Measurements from ENCODE around the gene OTOG. TPM values are rescaled to one million over a fixed set of nuclear protein-coding genes. Genes with fewer than 3 reads are reported as not detected.

The OTOG gene
- total and polyA plus RNA-seq, 2 donors (not counting 3 experiments of a cell fraction or from before 2014, with no cell fraction given), result not detected

GRCh38 chr11:17629113-17629512 is 82.1 kb downstream of the OTOG start:
- CTCF ChIA-PET, result no interaction called here
- BruUV-seq (replicated peaks), result no TSS peak

More at GRCh38 chr11:17629113-17629512, 82.1 kb downstream of the OTOG start:
- Histone ChIP-seq H3K4me3 (replicated peaks in 1 of 3; ENCODE audit: insufficient read depth in 1 of 3, low read depth in 1 of 3, low read length in 3 of 3) (no peak overlapping the region), H2AFZ (ENCODE audit: low read depth, low read length) (no peak overlapping the region), H3K9me1 (replicated peaks; ENCODE audit: control insufficient read depth, extremely low read depth, insufficient read depth, low read length) (no peaks in the 10 kb centered on the region), H3K27ac (ENCODE audit: insufficient read depth, low read depth, low read length) (no peak overlapping the region), H3K36me3 (ENCODE audit: control insufficient read depth in 2 of 2, extremely low read depth in 1 of 2, insufficient read depth in 2 of 2, low read length in 2 of 2) (no peaks in the 10 kb centered on the region), H3K4me2 (ENCODE audit: insufficient read depth, low read length) (no peak overlapping the region), H3K4me1 (ENCODE audit: control insufficient read depth, extremely low read depth, insufficient read depth, low read length) (no peaks in the 10 kb centered on the region), H3K27me3 (ENCODE audit: control insufficient read depth in 2 of 2, insufficient read depth in 2 of 2, low read length in 2 of 2) (peaks cover 1 to 5% of the 10 kb centered on the region in 2 experiments), H4K20me1 (replicated peaks; ENCODE audit: control insufficient read depth, extremely low read depth, insufficient read depth, low read length) (no peaks in the 10 kb centered on the region), H3K9ac (replicated peaks; ENCODE audit: extremely low read depth, insufficient read depth, low read length) (no peak overlapping the region), H3K9me3 (replicated peaks; ENCODE audit: control insufficient read depth, insufficient read depth, low read length) (no peaks in the 10 kb centered on the region), H3K79me2 (ENCODE audit: control insufficient read depth, insufficient read depth, low read length) (no peaks in the 10 kb centered on the region)
- dilution Hi-C loops (cut with MboI; ENCODE audit: extremely low pct_ligation_motif_present, low sequenced_read_pairs), result no loop called here
- no peak for DNase-seq (ENCODE audit: low read depth, low spot score)
- POLR2A ChIA-PET, result no interaction called here
- FAIRE-seq, result no peak
- TF ChIP-seq CTCF (IDR thresholded peaks at IDR 0.05; ENCODE audit: extremely low read depth in 1 of 2, insufficient read depth in 1 of 2, low read depth in 1 of 2, low read length in 2 of 2) (no peak), POLR2A (IDR thresholded peaks at IDR 0.05; ENCODE audit: low read depth, low read length) (no peak), JUN (IDR thresholded peaks at IDR 0.05; ENCODE audit: borderline replicate concordance, insufficient read depth, insufficient read length, low read depth) (no peak), MYC (IDR thresholded peaks at IDR 0.05; ENCODE audit: low read depth, low read length) (no peak), MAX (IDR thresholded peaks at IDR 0.05; ENCODE audit: insufficient read depth, insufficient read length) (no peak), POLR2AphosphoS5 (IDR thresholded peaks at IDR 0.05; ENCODE audit: insufficient read depth, low read depth, low read length) (no peak), GATA2 (IDR thresholded peaks at IDR 0.05; ENCODE audit: insufficient read depth, insufficient read length, low read depth, low read length) (no peak), FOS (IDR thresholded peaks at IDR 0.05; ENCODE audit: borderline replicate concordance, insufficient read depth, low read length) (no peak), EZH2 (IDR thresholded peaks at IDR 0.05; ENCODE audit: borderline replicate concordance, low read depth, low read length, severe bottlenecking) (no peak)
- intact Hi-C loops (cut with micrococcal nuclease), result loop anchor here (10.0 kb wide), 1 partner anchor 1676 kb away; no protein-coding TSS in a partner anchor

All from endothelial cell of umbilical vein (primary cell).